NCI-H345 treated with DMSO at 0.1 percent for 48 hours (cell line): ENCODE results near the gene ZEB1.
"Not testable (repeated sequence)": the region's sequence is repeated elsewhere in the genome, so short reads cannot be mapped to it uniquely, and the experiment has no call there.

Experiments
- DNase-seq: peaks from one replicate; lab custom pipeline; 2025; ENCODE audit not compliant: unreplicated experiment; lab: John Stamatoyannopoulos, UW

The ZEB1 gene

DNA sequence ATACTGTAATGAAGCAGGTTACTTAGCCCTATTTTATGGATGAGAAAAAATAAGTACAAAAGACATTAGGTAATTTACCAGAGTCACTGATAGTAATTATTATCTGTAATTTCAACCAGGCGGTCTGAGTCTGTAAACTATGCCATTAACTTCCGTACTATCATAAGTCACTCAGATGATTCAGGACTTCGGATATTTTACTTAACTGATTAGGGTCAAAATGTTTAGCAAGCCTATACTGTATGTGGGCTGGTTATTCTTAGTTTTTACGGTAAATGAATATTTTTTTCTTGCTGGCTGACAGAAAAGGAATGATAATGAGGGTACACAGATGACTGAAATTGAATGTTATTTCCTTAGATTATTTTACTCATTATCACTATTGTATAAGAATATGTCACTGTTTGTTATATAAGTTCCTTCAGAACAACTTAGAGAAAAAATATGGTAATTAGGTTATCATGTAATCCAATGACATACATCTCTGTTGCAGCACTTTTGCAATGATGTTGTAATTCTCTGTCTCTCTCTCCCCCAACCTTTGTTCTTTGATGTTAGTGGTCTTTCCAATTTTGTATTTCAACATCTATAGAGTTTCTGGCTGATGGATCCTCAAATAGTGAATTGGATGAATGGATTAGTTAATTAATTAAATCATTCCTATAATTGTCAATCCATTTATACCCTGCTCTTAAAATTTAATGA, 165.6 kb downstream of the ZEB1 start:
- no peak for DNase-seq

DNA sequence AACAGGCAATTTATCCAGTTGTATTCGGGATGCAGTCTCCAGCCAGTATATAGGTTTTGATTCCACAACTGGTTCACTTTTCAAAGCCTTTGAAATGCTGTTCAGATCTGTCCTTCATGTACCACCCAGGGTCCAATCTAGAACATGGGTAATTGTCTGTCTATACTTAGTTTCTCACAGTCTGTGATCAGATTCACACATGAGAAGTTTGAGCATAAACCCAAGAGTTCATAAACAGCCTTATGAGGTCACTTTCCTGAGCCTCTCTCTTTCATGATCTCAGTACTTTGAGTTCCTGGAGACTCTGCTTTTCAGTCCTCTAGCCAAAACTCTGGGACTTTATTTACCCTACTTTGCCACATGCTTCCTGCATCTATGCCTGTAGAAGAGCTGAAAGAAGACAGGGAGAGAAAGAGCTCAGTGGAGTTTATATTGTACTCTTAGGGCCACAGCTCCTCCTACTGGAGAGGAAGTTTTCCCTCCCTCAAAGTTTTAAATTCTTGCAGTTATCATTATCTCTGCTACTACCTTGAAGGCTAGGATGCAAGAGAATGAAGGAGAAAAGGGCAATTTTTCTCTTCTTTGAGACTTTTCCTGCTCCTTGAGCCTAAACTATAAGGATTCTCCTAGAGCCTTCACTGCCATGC, 172.0 kb downstream of the ZEB1 start:
- no peak for DNase-seq

DNA sequence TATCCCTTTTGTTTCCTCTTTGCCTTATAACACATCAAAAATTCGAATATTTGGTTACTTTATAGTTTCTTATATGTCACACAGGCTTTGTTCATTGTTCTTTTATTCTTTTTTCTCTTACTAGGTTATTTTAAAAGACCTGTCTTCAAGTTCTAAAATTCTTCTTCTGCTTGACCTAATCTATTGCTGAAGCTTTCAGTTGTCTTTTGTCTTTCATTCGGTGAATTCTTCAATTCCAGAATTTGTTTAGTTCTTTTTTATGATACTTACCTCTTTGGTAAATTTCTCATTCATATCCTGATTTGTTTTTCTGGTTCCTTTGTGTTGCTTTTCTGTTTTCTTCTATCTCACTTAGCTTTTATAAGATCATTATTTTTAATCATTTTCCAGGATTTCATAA, 188.4 kb downstream of the ZEB1 start:
- DNase-seq, result no peak

DNA sequence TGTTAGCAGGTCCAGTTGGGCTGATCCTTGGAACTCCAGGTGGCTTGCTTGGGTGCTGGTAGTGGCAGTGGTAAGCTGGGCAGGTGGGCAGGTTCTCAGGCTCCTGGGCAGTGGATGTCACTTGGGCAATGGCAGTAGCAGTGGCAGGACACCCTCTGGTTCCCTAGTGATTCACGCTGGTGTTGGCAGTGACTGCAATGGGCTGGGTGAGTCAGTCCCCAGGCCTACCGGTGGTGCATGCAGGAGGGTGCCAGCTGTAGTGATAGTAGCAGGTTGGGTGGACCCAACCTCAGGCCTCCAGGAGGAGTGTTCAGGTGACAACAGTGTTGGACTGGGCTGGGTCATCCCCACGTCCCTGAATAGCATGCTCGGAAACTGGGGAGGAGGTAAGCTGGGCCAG, 189.2 kb downstream of the ZEB1 start:
- DNase-seq, result no peak

DNA sequence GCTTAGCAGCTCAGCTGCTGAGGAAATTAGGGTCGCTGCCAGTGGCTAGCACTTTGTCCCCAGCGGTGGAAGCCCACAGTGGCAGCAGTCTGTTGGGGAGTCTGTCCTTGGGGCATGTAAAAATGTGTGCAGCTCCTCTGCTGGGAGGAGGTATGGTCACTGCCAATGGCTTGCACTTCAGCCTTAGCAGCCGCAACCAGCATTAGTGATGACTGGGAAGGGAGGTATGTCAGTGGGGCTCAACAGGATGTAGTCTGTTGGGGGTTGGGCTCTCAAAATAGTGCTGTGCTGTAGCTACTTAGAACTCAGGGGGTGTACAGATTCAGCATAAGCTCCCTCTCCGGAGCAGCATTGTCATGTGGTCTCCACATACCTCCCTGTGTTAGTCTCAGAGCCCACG, 189.9 kb downstream of the ZEB1 start:
- no peak for DNase-seq

DNA sequence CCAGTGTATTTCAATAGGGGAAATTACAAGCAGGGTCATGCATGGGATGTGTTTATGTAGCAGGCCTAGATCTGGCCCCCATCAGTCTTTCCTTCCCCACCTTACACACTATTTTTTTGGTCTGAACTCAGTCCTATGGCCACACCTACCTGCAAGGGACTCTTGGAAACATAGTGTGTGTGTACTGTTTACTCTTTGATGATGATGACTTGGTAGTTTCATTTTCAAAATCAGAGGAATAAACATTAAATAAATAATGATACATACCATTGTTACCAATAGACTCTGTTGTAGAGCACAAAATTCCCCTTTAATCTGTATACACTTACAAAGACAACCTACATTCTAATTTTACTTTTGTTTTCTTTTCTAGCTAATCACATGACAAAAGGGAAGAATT, 191.0 kb downstream of the ZEB1 start:
- no peak for DNase-seq

DNA sequence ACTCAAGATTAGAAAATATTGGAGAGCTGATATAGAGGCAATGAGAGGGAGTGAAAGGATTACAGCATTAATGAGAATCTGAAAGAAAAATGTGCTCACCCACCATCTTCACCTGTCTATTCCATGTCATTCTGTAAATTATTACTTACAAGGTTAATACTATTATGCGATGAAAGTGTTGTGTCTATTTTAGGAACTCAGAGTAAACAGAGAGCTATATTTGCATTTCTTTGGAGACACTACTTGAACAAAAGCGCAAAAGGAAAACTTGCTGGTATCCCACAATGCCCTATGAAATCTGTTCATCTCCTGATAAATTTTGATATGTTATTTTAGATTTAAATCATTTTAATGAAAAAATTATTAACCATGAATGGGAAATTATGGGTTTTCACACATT, 196.1 kb downstream of the ZEB1 start:
- DNase-seq, result no peak

DNA sequence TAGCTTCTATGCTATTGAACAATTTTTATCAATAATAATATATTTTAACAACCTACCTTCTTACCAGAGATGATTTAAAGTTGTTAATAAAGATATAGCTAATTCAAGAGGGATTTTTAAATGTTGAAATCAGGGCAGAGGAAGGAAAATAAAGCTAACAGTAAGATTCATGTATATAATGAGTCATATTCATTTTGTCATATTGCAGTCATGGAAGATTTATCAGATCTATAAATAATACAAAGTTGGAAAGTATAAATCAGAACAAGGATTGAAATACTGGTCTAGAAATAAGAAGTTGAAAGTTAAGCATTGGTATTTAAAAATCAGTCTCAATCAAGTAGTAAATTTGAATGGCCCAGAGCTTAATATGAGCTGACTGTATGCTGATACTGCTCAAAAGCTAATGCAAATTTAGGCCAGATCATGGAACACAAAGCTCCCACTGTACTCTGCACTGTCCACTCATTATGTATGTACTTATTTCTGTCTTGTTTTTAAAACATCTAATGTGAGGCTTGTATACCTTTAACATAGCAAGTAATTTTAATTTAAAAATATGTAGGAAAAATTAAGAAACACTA, 196.9 kb downstream of the ZEB1 start:
- no peak for DNase-seq

DNA sequence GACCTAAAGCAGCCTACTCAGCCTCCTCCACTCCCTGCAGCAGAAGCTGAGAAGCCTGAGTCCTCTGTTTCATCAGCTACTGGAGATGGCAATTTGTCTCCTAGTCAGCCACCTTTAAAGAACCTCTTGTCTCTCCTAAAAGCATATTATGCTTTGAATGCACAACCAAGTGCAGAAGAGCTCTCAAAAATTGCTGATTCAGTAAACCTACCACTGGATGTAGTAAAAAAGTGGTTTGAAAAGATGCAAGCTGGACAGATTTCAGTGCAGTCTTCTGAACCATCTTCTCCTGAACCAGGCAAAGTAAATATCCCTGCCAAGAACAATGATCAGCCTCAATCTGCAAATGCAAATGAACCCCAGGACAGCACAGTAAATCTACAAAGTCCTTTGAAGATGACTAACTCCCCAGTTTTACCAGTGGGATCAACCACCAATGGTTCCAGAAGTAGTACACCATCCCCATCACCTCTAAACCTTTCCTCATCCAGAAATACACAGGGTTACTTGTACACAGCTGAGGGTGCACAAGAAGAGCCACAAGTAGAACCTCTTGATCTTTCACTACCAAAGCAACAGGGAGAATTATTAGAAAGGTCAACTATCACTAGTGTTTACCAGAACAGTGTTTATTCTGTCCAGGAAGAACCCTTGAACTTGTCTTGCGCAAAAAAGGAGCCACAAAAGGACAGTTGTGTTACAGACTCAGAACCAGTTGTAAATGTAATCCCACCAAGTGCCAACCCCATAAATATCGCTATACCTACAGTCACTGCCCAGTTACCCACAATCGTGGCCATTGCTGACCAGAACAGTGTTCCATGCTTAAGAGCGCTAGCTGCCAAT, 202.2 kb downstream of the ZEB1 start:
- DNase-seq, result no peak

DNA sequence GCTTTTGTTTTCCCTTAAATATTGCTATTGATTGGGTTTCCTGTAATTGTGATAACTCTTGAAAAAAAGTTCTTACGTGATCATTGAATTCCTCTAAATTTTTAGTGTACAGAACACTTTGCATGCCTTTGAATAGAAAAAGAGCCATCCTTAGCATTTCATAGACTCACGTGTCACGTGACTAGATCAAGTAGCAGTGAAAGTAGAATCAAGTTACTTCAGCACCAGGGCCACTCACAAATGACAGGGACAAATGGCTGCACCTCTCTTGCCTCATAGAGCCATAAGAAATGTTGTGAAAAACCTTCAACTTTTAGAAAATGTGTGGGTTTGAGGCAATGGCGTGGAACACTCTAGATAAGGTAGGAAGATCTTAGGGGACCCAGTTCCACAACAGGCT, 203.8 kb downstream of the ZEB1 start:
- no peak for DNase-seq

DNA sequence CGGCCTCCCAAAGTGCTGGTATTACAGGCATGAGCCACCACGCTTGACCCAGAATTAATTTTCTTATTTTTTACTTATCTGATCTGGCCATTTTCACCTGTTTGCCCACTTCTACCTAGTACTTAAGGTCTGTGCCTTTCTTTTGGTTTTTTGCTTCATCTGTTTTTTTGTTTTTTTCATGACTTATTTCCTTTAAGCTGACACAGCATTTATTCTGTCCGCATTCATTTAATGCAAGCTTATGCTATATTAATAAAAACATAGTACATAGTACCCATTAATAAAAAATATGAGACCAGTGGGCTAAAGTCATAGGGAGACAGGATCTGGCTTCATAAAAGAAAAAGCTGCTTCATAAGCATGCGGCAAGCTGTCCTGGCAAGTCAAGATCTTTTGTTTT, 205.4 kb downstream of the ZEB1 start:
- DNase-seq, result no peak

DNA sequence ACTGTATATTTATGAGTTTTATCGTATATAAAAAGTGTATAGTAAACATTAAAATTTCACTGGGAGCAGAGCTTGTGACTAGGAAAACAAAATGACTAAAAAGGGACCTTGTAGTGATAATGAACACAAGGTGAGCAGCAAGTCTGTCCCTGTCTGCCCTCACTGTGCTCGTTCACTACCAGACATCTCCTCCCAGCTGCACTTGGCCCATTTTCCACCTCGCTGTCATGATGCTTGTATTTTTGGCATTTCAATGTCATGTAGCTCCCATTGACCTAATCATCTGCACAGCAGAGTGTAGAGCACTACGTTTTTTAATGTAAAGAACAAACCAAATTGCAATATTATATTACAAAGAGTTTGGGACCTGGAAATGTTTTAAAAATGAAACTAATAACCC, 207.2 kb downstream of the ZEB1 start:
- no peak for DNase-seq

DNA sequence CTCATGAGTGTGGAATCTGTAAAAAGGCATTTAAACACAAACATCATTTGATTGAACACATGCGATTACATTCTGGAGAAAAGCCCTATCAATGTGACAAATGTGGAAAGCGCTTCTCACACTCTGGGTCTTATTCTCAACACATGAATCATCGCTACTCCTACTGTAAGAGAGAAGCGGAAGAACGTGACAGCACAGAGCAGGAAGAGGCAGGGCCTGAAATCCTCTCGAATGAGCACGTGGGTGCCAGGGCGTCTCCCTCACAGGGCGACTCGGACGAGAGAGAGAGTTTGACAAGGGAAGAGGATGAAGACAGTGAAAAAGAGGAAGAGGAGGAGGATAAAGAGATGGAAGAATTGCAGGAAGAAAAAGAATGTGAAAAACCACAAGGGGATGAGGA, 207.7 kb downstream of the ZEB1 start:
- DNase-seq, result no peak

DNA sequence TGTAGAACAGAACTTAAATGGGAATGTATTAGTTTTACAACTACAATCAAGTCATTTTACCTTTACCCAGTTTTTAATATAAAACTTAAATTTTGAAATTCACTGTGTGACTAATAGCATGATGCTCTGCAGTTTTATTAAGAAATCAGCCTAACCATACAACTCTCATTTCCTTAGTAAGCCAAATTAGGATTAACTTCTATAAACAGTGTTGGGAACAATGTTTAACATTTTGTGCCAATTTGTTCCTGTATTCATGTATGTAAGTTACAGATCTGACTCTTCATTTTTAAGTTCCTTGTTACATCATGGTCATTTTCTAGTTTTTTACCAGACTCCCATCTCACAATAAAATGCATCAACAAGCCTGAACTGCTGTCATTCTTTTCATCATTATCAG, 209.8 kb downstream of the ZEB1 start:
- DNase-seq, result no peak

DNA sequence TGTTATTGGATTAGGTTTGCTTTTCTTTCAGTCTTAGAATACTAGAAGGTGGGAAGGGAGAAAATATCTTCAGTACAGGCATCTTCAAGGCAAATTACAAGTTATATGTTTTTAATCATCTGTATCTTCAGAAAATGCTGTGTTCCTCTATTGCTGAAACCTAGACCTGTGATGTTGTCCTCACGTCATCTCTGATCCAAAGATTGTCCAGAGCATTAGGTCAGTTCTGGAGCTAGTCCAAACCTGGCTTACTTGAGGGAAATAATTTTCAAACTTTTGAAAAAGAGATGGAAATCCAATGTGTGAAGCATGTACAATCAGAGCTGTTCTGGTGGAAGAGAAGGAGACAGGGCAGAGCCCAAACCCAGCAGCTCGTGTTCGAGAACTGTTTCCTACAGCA, 217.3 kb downstream of the ZEB1 start:
- no peak for DNase-seq

DNA sequence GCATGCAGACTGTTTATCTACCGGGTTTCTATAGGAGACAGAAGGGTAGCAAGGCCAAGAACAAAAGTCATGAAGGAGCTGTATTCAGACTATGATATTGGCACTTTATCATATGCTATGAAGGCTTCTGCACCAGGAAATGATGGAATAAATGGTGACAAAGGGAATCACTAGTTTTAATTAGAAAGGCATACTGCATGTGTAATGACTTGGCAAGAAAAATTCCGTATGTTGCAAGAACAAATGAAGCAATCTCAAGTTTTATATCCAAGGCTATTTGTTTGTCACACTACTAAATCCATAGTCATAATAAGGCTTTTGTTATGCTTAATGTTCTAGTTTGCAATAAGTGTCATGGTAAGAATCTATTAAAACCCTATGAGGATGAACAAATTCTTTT, 230.9 kb downstream of the ZEB1 start:
- no peak for DNase-seq

DNA sequence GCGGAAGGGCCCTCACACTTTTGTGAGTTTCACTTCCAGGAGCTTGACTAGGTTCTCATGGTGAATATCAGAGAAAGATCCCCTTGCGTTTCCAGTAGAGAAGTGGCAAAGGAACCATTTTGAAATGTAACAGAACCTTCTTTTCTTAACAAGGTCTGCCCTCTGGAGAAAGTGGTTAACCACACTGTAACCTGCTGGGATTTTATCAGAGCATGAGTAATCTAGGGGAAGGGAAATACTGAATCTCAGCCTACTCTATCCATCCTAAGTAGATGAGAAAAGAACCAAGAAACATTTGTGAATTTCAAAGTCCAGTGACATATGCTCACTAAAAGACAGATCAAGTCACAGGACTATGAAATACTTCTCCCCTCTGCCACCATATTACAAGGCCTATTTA, 235.5 kb downstream of the ZEB1 start:
- DNase-seq, result no peak

DNA sequence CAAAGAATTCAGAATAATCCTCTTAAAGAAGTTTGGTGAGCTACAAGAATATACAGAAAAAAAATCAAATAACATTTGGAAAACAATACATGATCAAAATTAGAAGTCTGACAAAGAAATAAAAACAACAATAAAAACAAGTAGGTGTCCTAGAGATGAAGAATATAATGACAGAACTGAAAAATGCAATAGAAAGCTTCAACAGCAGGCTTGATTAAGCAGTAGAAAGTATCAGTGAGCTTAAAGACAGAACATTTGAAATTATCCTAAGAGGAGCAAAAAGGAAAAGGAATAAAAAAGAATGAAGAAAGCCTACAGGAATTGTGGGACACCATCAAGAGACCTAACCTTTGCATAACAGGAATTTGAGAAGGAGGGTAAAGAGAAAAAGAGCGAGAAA, 238.8 kb downstream of the ZEB1 start:
- DNase-seq, result no peak

DNA sequence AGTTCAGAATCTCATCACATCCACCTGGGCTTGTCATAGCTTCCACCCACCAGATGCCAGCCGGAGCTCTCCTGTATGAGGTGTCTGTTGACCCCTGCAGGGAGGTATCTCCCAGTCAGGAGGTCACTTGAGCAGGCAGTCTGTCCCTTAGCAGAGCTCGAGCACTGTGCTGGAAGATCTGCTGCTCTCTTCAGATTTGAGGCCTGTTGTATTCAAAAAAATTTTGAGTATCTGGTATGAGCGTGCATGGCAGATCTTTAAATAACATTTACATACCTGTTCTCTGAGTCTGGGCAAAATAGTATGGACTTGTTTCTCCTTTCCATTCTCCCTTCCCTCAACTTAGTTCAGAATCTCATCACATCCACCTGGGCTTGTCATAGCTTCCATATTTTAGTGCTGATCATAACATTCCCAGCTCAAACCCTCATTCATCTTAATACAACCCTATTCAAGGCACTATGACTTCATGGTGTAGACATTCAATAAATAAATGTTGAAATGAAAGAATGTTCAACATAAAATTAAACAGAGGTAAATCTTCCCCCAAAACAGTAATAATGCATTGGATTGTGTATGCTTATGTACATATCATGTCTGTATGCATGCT, 249.3 kb downstream of the ZEB1 start:
- not testable (repeated sequence) for DNase-seq

DNA sequence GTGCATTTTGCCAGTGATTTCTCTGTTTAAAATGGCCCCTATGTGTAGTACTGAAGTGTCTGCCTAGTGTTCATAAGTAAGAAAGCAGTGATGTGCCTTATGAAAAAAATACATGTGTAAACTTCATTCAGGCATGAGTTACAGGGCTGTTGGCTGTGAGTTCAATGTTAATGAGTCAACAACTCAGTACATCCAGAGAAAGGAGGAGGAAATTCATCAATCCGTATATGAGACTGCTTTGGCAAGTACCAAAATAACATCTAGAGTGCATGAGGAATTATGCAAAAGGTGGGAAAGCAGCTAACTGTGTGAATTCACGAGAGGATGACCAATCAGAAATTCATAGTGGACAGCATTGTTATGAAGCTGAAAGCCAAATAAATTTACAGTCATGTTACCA, 255.6 kb downstream of the ZEB1 start:
- no peak for DNase-seq

DNA sequence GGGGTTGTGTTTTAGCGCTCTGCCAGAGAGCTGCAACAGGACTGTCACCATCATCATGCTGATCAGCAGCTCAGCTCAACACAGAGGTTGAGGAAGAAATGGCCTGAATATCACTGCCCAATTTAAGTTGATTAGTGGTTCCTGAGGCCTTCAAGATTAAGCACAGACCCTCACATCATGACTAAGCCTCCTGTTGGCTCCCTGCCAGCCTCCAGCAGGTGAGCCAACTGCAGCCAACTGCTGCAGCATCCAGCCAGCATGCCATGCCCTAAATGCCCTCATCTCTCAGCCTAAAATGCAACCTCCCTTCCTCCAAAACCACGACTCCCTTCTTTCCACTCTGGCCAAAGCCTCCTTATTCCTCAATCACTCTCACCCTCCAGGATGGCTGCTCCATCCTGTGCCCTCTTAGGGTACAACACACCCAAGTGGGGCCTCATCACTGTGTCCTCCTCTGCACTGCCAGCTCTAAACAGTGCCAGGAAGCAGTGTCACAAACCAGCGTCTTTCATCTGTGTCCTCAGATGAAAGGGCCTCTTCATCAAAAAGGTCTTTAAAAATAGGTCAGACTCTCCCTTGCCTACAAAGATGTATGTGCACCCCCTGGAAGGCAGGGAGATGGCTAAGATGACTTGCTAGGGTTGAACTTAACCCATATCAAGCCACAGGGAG, 259.3 kb downstream of the ZEB1 start:
- DNase-seq, result no peak
